Astrocyte (in vitro differentiated cells and primary cell): ENCODE data around the gene CCDC197. TPM values are rescaled to one million over a fixed set of nuclear protein-coding genes. Genes with fewer than 3 reads are reported as not detected.

Source experiments
- DNase-seq: peaks from one replicate; pipeline ENCODE4 v3.0.0-alpha.2; 2010; ENCODE audit warnings: low read depth
- FAIRE-seq: peaks from 2 replicates; lab custom pipeline; 2011; peaks lifted over from hg19 to GRCh38; lab: Jason Lieb, UNC
- H2AFZ ChIP-seq: 2 replicates; pipeline ENCODE4 v1.6.0; 2012; ENCODE audit warnings: low read depth, low read length, inconsistent platforms
- H3K27ac ChIP-seq: 2 replicates; pipeline ENCODE4 v1.5.1; 2011; ENCODE audit warnings: low read depth, low read length, inconsistent platforms
- H3K27me3 ChIP-seq: 2 replicates; pipeline ENCODE4 v1.6.0; 2011; ENCODE audit warnings: low read length, inconsistent platforms; ENCODE audit not compliant: insufficient read depth
- H3K36me3 ChIP-seq: 2 replicates; pipeline ENCODE4 v1.5.1; 2011; ENCODE audit warnings: low read length, inconsistent platforms; ENCODE audit not compliant: insufficient read depth
- H3K4me1 ChIP-seq: 2 replicates; pipeline ENCODE4 v1.5.1; 2011; ENCODE audit warnings: low read length, inconsistent platforms; ENCODE audit not compliant: insufficient read depth
- H3K4me2 ChIP-seq: 2 replicates; pipeline ENCODE4 v1.6.0; 2012; ENCODE audit warnings: low read length, inconsistent platforms
- H3K4me3 ChIP-seq: 2 replicates; pipeline ENCODE4 v1.5.1; 2011; ENCODE audit warnings: low read depth, mild to moderate bottlenecking, low read length, inconsistent platforms; ENCODE audit not compliant: insufficient read depth
- H3K79me2 ChIP-seq: 2 replicates; pipeline ENCODE4 v1.6.0; 2012; ENCODE audit warnings: mild to moderate bottlenecking, low read length, inconsistent platforms; ENCODE audit not compliant: insufficient read depth
- H3K9ac ChIP-seq: 2 replicates; pipeline ENCODE4 v1.6.0; 2012; ENCODE audit warnings: mild to moderate bottlenecking, low read length, inconsistent platforms
- H3K9me3 ChIP-seq: 2 replicates; pipeline ENCODE4 v1.5.1; 2012; ENCODE audit warnings: low read depth, mild to moderate bottlenecking, low read length, inconsistent platforms; ENCODE audit not compliant: insufficient read depth
- H4K20me1 ChIP-seq: 2 replicates; pipeline ENCODE4 v1.6.0; 2012; ENCODE audit warnings: low read length, inconsistent platforms; ENCODE audit not compliant: insufficient read depth
- H3K27ac Mint-ChIP-seq: one replicate; pipeline ENCODE4 v1.8.0; 2021; ENCODE audit warnings: mild to moderate bottlenecking, mixed read lengths; ENCODE audit not compliant: unreplicated experiment
- H3K27me3 Mint-ChIP-seq: one replicate; pipeline ENCODE4 v1.8.0; 2021; ENCODE audit warnings: low read depth, mixed read lengths; ENCODE audit not compliant: unreplicated experiment
- H3K36me3 Mint-ChIP-seq: one replicate; pipeline ENCODE4 v1.8.0; 2021; ENCODE audit warnings: low read depth, mixed read lengths; ENCODE audit not compliant: unreplicated experiment
- H3K4me1 Mint-ChIP-seq: one replicate; pipeline ENCODE4 v1.8.0; 2021; ENCODE audit warnings: low read depth, mixed read lengths; ENCODE audit not compliant: unreplicated experiment
- H3K4me3 Mint-ChIP-seq: one replicate; pipeline ENCODE4 v1.8.0; 2021; ENCODE audit warnings: mild to moderate bottlenecking, moderate library complexity, mixed read lengths; ENCODE audit not compliant: unreplicated experiment
- H3K9me3 Mint-ChIP-seq: one replicate; pipeline ENCODE4 v1.8.0; 2021; ENCODE audit warnings: mild to moderate bottlenecking, mixed read lengths; ENCODE audit not compliant: unreplicated experiment
- CTCF ChIP-seq: IDR thresholded peaks from 2 replicates; pipeline ENCODE4 v1.5.1; 2011; ENCODE audit warnings: low read depth, mild to moderate bottlenecking, inconsistent platforms, low read length, moderate library complexity; ENCODE audit not compliant: insufficient read depth
- EZH2 ChIP-seq: IDR thresholded peaks from 2 replicates; pipeline ENCODE4 v1.6.1; 2012; ENCODE audit warnings: mild to moderate bottlenecking, low read length, inconsistent platforms; ENCODE audit not compliant: insufficient read depth
- total RNA-seq: library from RNA; stranded (reverse); gene quantifications from 2 replicates; pipeline ENCODE4 v1.2.1, GENCODE V29; 2021

The CCDC197 gene
- total RNA-seq, 1 donor from 2014 or later = not detected

GRCh38 chr14:94021416-94022157 lies 24.5 kb downstream of the CCDC197 start:
- DNase-seq (peak; percentile 14), FAIRE-seq (no peak)
- Mint-ChIP-seq H3K36me3 (no peaks in the 10 kb centered on the region), H3K4me3 (no peak overlapping the region), H3K27me3 (peaks cover 21% of the 10 kb centered on the region), H3K9me3 (no peaks in the 10 kb centered on the region), H3K27ac (no peak overlapping the region), H3K4me1 (peaks cover 6% of the 10 kb centered on the region)
- no peak overlapping the region for H3K9ac ChIP-seq
- no peak overlapping the region for H3K4me3 ChIP-seq
- no peaks in the 10 kb centered on the region for H4K20me1 ChIP-seq
- no peaks in the 10 kb centered on the region for H3K79me2 ChIP-seq
- no peak overlapping the region for H3K27ac ChIP-seq
- H2AFZ ChIP-seq = no peak overlapping the region
- H3K9me3 ChIP-seq = no peaks in the 10 kb centered on the region
- H3K4me1 ChIP-seq = peaks cover 14% of the 10 kb centered on the region
- peaks cover 6% of the 10 kb centered on the region for H3K27me3 ChIP-seq
- peak overlapping the region; percentile 10 for H3K4me2 ChIP-seq
- no peaks in the 10 kb centered on the region for H3K36me3 ChIP-seq
- no peak for TF ChIP-seq CTCF
- no peak for TF ChIP-seq EZH2

GRCh38 chr14:94022532-94023411 lies 25.7 kb downstream of the CCDC197 start:
- H3K36me3 ChIP-seq = no peaks in the 10 kb centered on the region
- H4K20me1 ChIP-seq = no peaks in the 10 kb centered on the region
- H3K79me2 ChIP-seq = no peaks in the 10 kb centered on the region
- no peak for FAIRE-seq
- H3K4me3 ChIP-seq = no peak overlapping the region
- no peaks in the 10 kb centered on the region for H3K9me3 Mint-ChIP-seq
- no peak for DNase-seq
- TF ChIP-seq EZH2 (no peak), CTCF (no peak)
- no peaks in the 10 kb centered on the region for H3K9me3 ChIP-seq
- no peak overlapping the region for H3K4me2 ChIP-seq
- H3K27me3 ChIP-seq = no peaks in the 10 kb centered on the region
- no peak overlapping the region for H3K9ac ChIP-seq
- H3K36me3 Mint-ChIP-seq = no peaks in the 10 kb centered on the region
- H3K4me1 ChIP-seq = peaks cover 21% of the 10 kb centered on the region
- no peak overlapping the region for H3K27ac Mint-ChIP-seq
- peaks cover 11% of the 10 kb centered on the region for H3K27me3 Mint-ChIP-seq
- no peak overlapping the region for H3K4me3 Mint-ChIP-seq
- peaks cover 6% of the 10 kb centered on the region for H3K4me1 Mint-ChIP-seq
- no peak overlapping the region for H2AFZ ChIP-seq
- no peak overlapping the region for H3K27ac ChIP-seq
